ENCODE data around the gene FADD.
"Not testable (repeated sequence)": the region's sequence is repeated elsewhere in the genome, so short reads cannot be mapped to it uniquely, and the experiment has no call there.

The FADD gene

GRCh38 chr11:70205766-70206165 lies 2.7 kb downstream of the FADD start:
- no peak for DNase-seq

DNA sequence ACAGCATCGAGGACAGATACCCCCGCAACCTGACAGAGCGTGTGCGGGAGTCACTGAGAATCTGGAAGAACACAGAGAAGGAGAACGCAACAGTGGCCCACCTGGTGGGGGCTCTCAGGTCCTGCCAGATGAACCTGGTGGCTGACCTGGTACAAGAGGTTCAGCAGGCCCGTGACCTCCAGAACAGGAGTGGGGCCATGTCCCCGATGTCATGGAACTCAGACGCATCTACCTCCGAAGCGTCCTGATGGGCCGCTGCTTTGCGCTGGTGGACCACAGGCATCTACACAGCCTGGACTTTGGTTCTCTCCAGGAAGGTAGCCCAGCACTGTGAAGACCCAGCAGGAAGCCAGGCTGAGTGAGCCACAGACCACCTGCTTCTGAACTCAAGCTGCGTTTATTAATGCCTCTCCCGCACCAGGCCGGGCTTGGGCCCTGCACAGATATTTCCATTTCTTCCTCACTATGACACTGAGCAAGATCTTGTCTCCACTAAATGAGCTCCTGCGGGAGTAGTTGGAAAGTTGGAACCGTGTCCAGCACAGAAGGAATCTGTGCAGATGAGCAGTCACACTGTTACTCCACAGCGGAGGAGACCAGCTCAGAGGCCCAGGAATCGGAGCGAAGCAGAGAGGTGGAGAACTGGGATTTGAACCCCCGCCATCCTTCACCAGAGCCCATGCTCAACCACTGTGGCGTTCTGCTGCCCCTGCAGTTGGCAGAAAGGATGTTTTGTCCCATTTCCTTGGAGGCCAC lies 3.3 kb downstream of the FADD start:
- DNase-seq = no peak

DNA sequence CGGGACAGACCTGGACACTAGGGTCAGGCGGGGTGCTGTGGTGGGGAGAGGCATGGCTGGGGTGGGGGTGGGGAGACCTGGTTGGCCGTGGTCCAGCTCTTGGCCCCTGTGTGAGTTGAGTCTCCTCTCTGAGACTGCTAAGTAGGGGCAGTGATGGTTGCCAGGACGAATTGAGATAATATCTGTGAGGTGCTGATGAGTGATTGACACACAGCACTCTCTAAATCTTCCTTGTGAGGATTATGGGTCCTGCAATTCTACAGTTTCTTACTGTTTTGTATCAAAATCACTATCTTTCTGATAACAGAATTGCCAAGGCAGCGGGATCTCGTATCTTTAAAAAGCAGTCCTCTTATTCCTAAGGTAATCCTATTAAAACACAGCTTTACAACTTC lies 3.9 kb downstream of the FADD start:
- DNase-seq = no peak

DNA sequence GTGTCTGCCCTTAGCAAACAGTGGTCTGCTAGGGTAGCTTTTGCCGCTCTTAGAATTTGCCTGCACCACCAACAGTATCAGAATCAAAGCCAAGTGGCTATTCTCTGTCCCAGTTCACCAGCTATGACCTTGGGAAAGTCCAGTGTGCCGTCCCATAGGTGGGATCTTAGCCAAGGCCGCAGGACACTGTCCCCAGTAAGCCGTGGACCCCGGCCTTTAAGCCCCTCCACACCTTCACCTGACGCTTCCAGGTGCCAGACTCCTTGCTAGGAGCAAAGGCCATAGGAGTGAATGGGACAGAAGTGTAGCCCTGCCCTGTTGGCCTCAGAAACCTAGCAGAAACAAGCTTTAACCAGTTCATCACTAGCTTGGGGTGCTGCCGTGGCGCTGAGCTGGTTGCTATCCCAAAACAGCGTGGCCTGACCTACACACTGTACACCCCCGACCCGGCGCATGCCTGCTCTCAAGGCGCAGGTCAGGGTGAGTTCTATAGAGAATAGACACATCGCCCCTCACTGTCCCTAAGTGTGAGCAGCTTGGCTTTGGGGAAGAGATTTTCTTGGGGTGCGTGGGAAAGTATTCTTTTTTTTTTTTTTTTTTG lies 4.5 kb downstream of the FADD start:
- no peak for DNase-seq

DNA sequence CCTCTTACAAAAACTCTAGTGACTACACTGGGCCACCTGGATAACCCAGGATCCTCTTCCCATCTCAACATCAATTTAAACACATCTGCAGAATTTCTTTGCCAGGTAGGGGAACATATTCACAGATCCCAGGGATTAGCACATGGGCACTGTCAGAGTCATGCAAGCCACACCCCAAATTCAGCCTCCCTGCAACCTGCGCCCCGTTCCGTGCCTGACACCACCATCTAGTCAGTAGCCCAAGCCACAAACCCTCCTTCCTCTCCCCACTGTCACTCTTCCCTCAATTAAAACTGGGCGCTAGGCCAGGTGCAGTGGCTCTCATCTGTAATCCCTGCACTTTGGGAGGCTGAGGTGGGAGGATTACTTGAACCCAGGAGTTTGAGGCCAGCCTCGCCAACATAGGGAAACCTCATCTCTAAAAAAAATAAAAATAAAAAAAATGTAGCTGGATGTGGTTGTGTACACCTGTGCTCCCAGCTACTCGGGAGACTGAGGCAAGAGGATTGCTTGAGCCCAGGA lies 6.4 kb downstream of the FADD start:
- no peak for DNase-seq

DNA sequence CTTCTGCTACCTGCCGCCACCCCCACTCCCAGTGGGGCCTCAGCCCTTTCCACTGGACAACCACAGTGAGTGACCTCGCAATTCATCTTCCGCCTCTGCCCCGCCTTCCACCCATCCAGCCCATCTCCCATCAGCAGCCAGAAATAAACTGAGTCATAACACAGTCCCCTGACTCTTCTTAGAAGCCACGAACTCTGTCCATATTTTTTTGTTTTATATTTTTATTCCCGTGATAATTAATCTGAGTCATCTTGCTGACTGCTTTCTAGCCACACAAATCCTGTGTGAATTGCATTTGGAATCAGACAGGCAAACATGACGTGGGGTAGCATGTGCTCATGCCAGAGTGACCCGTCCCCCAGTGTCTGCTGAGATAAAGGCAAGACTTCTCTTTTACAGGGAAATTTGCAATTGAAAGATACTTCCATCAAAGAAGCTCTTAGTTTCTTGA lies 7.0 kb downstream of the FADD start:
- DNase-seq = no peak

DNA sequence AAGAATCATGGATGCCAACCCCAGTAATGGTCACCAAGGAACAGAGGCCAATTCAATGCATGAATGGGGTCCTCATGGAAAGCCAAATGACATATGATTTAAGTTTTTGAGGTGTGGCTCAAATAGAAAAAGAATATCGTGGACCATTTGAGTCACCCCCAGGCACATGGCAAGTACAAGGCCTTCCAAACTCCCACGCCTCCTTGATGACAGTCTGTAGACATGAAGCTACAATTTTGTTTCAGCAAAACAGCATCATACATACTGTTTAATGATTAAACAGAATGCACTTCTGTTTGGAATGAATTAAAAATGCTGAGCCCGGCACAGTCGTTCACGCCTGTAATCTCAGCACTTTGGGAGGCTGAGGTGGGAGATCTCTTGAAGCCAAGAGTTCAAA lies 7.4 kb downstream of the FADD start:
- no peak for DNase-seq

DNA sequence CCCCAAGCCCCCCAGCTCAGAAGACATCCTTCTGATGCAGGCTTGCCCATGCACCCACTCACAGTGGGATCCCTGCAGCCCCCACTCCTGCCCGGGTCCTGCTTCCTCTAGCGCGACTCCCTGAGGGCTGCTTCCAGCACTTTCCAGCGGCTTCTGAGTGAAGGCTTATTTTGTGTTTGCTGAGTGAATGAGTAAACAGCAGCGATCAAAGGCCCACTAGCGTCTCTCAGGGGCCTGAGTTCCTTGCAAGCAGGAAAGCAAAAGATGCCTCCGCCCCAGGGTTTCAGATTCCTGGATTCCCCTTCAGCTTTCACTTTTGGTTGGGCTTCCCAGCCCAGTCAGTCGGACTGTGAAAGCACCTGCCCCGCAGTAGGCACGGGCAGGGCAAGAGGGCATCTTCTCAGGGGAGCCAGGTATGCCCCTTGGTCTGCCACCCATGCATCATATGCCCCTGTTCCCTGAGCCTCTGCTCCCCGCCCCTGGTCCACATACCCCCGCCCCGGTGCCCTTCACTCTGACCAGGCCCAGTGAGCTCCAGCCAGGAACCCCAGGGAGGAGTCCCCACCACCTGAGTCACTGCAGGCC lies 9.2 kb downstream of the FADD start:
- DNase-seq = no peak

DNA sequence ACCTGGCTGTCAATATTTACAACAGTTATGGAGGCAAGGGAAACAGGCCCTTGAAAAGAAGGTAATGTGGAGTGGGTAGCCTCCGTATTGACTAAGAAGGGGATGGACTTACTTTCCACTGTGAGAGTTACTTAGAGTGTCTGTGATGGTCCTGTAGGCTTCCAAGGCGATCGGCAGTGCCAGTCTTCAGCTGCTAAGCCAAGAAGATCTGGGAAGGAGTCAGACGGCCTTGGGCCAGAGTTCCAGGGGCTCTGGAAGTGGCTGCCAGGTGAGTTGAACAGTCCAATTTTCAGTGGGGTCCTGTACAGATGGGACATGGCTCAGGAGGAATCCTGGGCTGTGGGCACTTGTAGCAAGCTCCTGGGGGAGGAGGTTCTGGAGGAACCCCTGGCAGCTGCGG lies 14.3 kb downstream of the FADD start:
- DNase-seq = not testable (repeated sequence)

DNA sequence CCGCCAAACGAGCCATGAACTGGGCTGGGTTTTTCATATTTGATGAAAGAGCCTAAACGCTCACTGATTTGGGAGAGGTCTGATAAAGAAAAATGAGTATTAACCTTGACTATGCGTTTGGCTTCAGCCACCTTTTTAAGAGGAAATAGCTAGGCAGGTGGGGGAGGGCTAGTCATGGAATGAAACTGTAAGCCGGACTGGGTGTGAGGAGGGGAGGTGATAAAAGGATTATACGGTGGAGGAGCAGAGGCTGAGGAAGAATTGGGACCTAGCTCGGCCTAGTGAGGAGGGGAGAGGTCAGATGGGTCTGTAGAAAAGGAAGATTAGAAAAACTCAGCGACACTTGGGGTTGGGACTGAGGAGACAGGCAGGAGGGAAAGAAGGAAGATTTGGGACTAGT lies 15.0 kb downstream of the FADD start:
- not testable (repeated sequence) for DNase-seq

DNA sequence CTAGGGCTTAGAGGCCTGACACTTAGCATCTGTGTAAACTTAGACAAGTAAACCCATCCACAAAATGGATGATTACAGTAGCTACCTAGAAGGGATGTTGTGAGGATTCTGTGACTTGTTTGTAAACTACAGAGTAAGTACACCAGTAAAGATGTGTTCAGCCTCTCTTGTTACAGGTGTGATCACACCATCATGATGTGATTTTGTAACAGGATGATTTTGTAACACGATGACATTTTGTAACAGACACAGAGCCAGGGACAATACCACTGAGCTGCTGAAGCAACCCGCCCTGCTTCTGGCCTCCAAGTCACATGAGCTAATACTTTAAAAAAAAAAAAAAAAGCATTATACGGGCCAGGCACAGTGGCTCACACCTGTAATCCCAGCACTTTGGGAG lies 17.0 kb downstream of the FADD start:
- no peak for DNase-seq

- DNase-seq = no peak
Measured at GRCh38 chr11:70220920-70221319, 17.8 kb downstream of the FADD start.

DNA sequence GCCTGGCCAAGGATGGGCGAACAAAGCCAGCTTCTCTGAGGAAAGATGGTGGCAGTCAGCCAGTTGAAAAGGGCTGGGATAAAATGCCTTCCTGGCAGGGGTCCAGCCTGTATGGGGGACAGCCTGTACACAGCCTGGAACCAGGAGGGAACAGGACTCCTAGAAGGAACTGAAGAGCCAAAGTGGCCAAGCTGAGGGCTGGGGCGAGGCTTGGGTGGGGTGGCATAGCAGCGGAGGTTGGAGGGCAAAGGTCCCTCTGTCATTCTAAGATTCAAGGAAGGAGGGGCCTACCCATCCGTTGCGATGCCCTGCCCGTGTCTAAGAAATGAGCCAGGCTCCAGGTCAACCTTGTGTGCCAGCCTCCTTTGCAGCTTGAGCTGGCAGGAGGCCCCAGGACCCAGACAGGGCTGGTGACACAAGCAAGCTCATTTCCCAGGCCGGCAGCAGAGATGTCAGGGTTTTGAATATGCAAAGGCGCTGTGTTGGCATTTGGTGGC lies 22.6 kb downstream of the FADD start:
- DNase-seq = no peak

GRCh38 chr11:70226183-70226582 lies 23.1 kb downstream of the FADD start:
- no peak for DNase-seq

DNA sequence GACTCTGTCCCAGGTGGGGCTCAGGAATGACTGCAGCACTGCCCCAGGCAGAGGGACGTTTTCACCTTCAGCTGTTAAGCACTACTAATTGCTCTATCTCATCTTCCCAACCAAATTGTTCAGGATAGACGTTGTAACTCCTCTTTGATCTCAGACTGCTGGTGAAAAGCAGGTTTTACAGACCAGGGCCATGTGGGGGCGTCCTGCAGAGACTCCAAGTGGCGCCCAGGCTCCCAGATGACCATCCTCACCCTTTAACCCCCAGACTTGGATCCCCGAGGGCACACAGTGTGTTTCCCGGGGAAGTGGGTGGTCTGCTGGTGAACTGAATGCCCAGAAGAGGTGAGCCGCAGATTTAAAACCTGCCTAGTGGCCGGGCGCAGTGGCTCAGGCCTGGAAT lies 23.9 kb downstream of the FADD start:
- peak; percentile 33 for DNase-seq

- DNase-seq = no peak
Measured at GRCh38 chr11:70229737-70230136, 26.6 kb downstream of the FADD start.

DNA sequence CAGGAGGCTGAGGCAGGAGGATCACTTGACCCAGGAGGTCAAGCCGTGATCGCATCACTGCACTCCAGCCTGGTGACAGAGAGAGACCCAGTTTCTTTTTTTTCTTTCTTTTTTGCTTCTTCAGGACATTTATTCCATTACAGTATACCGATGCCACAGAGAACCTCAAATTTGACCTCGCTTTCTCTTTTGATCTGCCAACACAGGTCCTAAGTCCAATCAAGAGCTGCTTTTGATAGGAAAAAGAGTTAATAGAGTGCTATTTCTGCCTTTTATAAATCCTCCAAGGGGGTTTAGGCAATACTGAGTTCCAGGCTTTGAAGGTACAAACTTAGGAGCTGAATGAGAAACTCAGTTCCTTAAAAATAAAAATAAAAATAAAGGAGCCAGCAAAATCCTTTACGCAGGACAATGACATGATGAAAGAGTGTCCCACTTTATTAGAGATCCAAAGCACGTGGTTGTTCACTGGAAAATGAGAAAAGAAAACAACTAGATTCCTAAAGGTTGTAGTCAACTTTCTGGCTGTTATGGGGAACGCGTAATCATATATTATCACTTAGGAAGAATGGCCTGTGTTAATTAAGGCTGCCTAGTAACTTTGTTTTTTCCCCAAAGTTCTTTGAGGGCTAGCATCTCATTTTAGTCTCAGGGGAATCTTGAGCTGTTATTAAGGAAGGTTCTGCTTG lies 27.2 kb downstream of the FADD start:
- DNase-seq = no peak

- no peak for DNase-seq
Measured at GRCh38 chr11:70230840-70231710, 28.0 kb downstream of the FADD start.

DNA sequence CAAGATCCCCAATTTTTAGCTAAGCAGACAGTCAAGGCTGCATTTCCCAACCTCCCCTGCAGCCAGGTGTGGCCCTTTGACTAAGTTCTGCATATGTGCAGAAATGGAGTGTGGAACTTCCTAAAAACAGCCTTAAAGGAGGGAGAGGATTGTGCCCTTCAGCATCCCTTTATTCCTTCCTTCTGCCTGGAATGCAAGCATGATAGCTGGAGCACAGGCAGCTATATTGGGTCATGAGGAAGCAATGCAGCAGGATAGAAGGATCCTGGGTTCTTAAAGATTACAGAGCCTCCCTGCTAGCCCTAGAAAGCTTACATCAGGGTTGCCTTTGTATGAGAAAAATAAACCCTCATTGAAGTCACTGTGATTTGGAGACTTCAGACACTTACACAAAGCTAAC lies 29.9 kb downstream of the FADD start:
- no peak for DNase-seq

DNA sequence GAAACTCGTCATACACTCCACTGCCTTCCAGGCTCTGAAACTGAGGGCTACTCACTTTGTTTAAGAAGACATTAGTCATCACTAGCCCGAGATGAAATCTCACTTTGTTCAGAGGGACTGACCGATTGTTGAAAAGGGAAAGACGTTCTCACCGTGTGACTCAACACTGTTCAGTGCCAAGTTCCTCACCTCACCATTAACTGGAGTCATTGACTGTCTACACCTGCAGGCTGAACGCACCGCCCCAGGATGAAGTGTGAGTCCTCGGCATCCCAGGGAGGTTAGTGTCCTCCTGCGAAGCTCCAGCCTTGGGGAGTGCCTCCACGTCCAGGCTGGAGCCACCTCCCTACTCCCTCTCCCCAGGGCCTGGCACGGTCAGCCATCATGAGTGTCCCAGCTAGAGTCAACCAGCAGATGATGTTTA lies 30.4 kb downstream of the FADD start:
- DNase-seq = no peak

GRCh38 chr11:70233962-70234361 lies 30.9 kb downstream of the FADD start:
- no peak for DNase-seq

- DNase-seq = no peak
Measured at GRCh38 chr11:70240337-70240736, 37.2 kb downstream of the FADD start.
